Smooth muscle cell (in vitro differentiated cells): ENCODE data around the gene OR2A2. TPM values are rescaled to one million over a fixed set of nuclear protein-coding genes. Genes with fewer than 3 reads are reported as not detected.

ENCODE experiments used
- DNase-seq: peaks from one replicate; lab custom pipeline; 2025; ENCODE audit not compliant: unreplicated experiment; lab: John Stamatoyannopoulos, UW
- H2AFZ ChIP-seq: fragments of 200-600 bp; sonication (generic); 2 replicates; pipeline ENCODE4 v1.6.0; 2016; ENCODE audit warnings: antibody characterized with exemption, low read depth, mild to moderate bottlenecking
- H3F3A ChIP-seq: fragments of 200-600 bp; sonication (generic); 2 replicates; pipeline ENCODE4 v1.6.0; 2017; ENCODE audit warnings: antibody characterized with exemption, low read depth
- H3K27ac ChIP-seq: fragments of 200-600 bp; sonication (generic); 2 replicates; pipeline ENCODE4 v1.5.1; 2016; ENCODE audit warnings: low read depth, mild to moderate bottlenecking
- H3K27me3 ChIP-seq: fragments of 200-600 bp; sonication (generic); 2 replicates; pipeline ENCODE4 v1.6.1; 2016; ENCODE audit warnings: low read depth, mild to moderate bottlenecking
- H3K36me3 ChIP-seq: fragments of 200-600 bp; sonication (generic); 2 replicates; pipeline ENCODE4 v1.5.1; 2016; ENCODE audit warnings: low read depth
- H3K4me1 ChIP-seq: fragments of 200-600 bp; sonication (generic); 2 replicates; pipeline ENCODE4 v1.5.1; 2016; ENCODE audit warnings: low read depth
- H3K4me2 ChIP-seq: fragments of 200-600 bp; sonication (generic); 2 replicates; pipeline ENCODE4 v1.6.0; 2016; ENCODE audit warnings: mild to moderate bottlenecking
- H3K4me3 ChIP-seq: fragments of 200-600 bp; sonication (generic); 2 replicates; pipeline ENCODE4 v1.5.1; 2016; ENCODE audit warnings: mild to moderate bottlenecking
- H3K79me2 ChIP-seq: fragments of 200-600 bp; sonication (generic); 2 replicates; pipeline ENCODE4 v1.6.0; 2016; ENCODE audit warnings: low read depth, mild to moderate bottlenecking
- H3K9ac ChIP-seq: fragments of 200-600 bp; sonication (generic); 2 replicates; pipeline ENCODE4 v1.6.0; 2016; ENCODE audit warnings: low read depth
- H3K9me3 ChIP-seq: fragments of 200-600 bp; sonication (generic); replicated peaks from 2 replicates; pipeline ENCODE4 v1.5.1; 2016; ENCODE audit warnings: low read depth
- H4K20me1 ChIP-seq: fragments of 200-600 bp; sonication (generic); 2 replicates; pipeline ENCODE4 v1.6.0; 2016; ENCODE audit warnings: low read depth
- CTCF ChIP-seq: fragments of 200-600 bp; sonication (generic); IDR thresholded peaks from 2 replicates; pipeline ENCODE4 v1.5.1; 2017; ENCODE audit warnings: borderline replicate concordance, mild to moderate bottlenecking, antibody characterized with exemption; ENCODE audit not compliant: insufficient read depth, poor library complexity, severe bottlenecking
- WGBS: methylation state at CpG from one replicate; pipeline ENCODE4 v1.1.7; 2016; ENCODE audit warnings: low lambda C conversion rate; 5-methylcytosine and 5-hydroxymethylcytosine counted together
- polyA plus RNA-seq: library from polyadenylated mRNA; unstranded; fragments of >200 nt; fragmentation: Nextera tagmentation; extraction: Ambion mirVana; gene quantifications from 2 replicates; pipeline ENCODE4 v1.2.1, GENCODE V29; 2016
- total RNA-seq: library from RNA; depleted of rRNA; stranded (reverse); fragments of >200 nt; gene quantifications from 2 replicates; pipeline ENCODE4 v1.2.3, GENCODE V29; 2014

OR2A2 gene
- total and polyA plus RNA-seq, 2 experiments from 2014 or later, result not detected

- Histone ChIP-seq H3F3A (no peaks in the 10 kb centered on the region), H3K27me3 (no peaks in the 10 kb centered on the region), H3K4me3 (no peak overlapping the region), H3K9me3 (no peaks in the 10 kb centered on the region), H3K36me3 (no peaks in the 10 kb centered on the region), H3K9ac (no peak overlapping the region), H3K4me2 (no peak overlapping the region), H2AFZ (no peak overlapping the region), H3K27ac (no peak overlapping the region), H3K79me2 (no peaks in the 10 kb centered on the region), H4K20me1 (no peaks in the 10 kb centered on the region), H3K4me1 (no peaks in the 10 kb centered on the region)
- WGBS, result 97% methylated on average over 8 of the region's 8 CpGs
- no peak for DNase-seq
- TF ChIP-seq CTCF, result no peak
Observed at GRCh38 chr7:144074374-144074773, 35.0 kb upstream of the OR2A2 start.

GRCh38 chr7:144085978-144086377 is 23.4 kb upstream of the OR2A2 start, which contains the start of gene OR2A12:
OR2A12 (plus strand) TSS chr7:144086278; CDS start chr7:144095108, 8,830 bp downstream.
- no peaks in the 10 kb centered on the region for H3K4me1 ChIP-seq
- H3K4me2 ChIP-seq, result no peak within 1 kb of the TSS
- H3K4me3 ChIP-seq, result no peak within 1 kb of the TSS
- H3K36me3 ChIP-seq, result no peaks in the 10 kb centered on the region
- DNase-seq, result no peak
- WGBS, result 95% methylated on average over 2 of the region's 2 CpGs
- no peaks in the 10 kb centered on the region for H4K20me1 ChIP-seq
- no peak within 1 kb of the TSS for H3K27ac ChIP-seq
- no peaks in the 10 kb centered on the region for H3K79me2 ChIP-seq
- no peak for TF ChIP-seq CTCF
- H3K9ac ChIP-seq, result no peak within 1 kb of the TSS
- no peaks in the 10 kb centered on the region for H3K9me3 ChIP-seq
- no peaks in the 10 kb centered on the region for H3F3A ChIP-seq
- H3K27me3 ChIP-seq, result no peaks in the 10 kb centered on the region
- no peak within 1 kb of the TSS for H2AFZ ChIP-seq

- Histone ChIP-seq H3K4me3 (no peak overlapping the region), H3K4me2 (no peak overlapping the region), H3K9me3 (no peaks in the 10 kb centered on the region), H3K9ac (no peak overlapping the region), H3K4me1 (no peaks in the 10 kb centered on the region), H3K79me2 (no peaks in the 10 kb centered on the region), H3K27me3 (no peaks in the 10 kb centered on the region), H3F3A (no peaks in the 10 kb centered on the region), H3K27ac (no peak overlapping the region), H4K20me1 (no peaks in the 10 kb centered on the region), H3K36me3 (no peaks in the 10 kb centered on the region), H2AFZ (no peak overlapping the region)
- TF ChIP-seq CTCF, result no peak
- DNase-seq, result no peak
- 87% methylated on average over 4 of the region's 4 CpGs for WGBS
Observed at GRCh38 chr7:144086730-144087129, 22.7 kb upstream of the OR2A2 start.

- Histone ChIP-seq H2AFZ (no peak overlapping the region), H3K27me3 (no peaks in the 10 kb centered on the region), H3K36me3 (no peaks in the 10 kb centered on the region), H3K27ac (no peak overlapping the region), H3K4me1 (no peaks in the 10 kb centered on the region), H3K79me2 (no peaks in the 10 kb centered on the region), H4K20me1 (no peaks in the 10 kb centered on the region), H3K4me3 (no peak overlapping the region), H3K4me2 (no peak overlapping the region), H3F3A (no peaks in the 10 kb centered on the region), H3K9me3 (no peaks in the 10 kb centered on the region), H3K9ac (no peak overlapping the region)
- 93% methylated on average over 1 of the region's 1 CpG for WGBS
- no peak for TF ChIP-seq CTCF
- no peak for DNase-seq
Observed at GRCh38 chr7:144087230-144087629, 22.2 kb upstream of the OR2A2 start.
